ENCODE data around the gene EPG5. TPM values are rescaled to one million over a fixed set of nuclear protein-coding genes. Genes with fewer than 3 reads are reported as not detected.

The EPG5 gene
- total RNA-seq, 1 experiment from 2014 or later, result 16.1 TPM

- Histone ChIP-seq H2BK20ac (ENCODE audit: low read depth, low read length, poor library complexity, severe bottlenecking) (no peak overlapping the region), H2BK15ac (ENCODE audit: low read depth, low read length) (no peak overlapping the region), H3K18ac (ENCODE audit: insufficient read length, low read depth, low read length) (no peak overlapping the region), H3K9me3 (ENCODE audit: control insufficient read depth, low read depth, low read length) (no peaks in the 10 kb centered on the region), H3K56ac (ENCODE audit: insufficient read length, low read depth, low read length) (no peak overlapping the region), H2AK5ac (ENCODE audit: insufficient read length, low read length) (no peak overlapping the region), H3K4me1 (ENCODE audit: insufficient read depth, low read length) (no peaks in the 10 kb centered on the region), H3K23ac (ENCODE audit: insufficient read length, low read depth, low read length) (no peak overlapping the region), H2AFZ (ENCODE audit: low read length) (no peak overlapping the region), H3K23me2 (ENCODE audit: insufficient read length, low read depth, low read length, poor library complexity, severe bottlenecking) (no peaks in the 10 kb centered on the region), H3K14ac (ENCODE audit: insufficient read depth, low read length) (no peak overlapping the region), H2BK5ac (ENCODE audit: insufficient read length, low read length) (no peak overlapping the region), H2BK12ac (ENCODE audit: insufficient read length, low read depth, low read length) (no peak overlapping the region), H3K79me1 (ENCODE audit: insufficient read depth, low read depth, low read length, poor library complexity, severe bottlenecking) (no peaks in the 10 kb centered on the region), H4K20me1 (ENCODE audit: control insufficient read depth, insufficient read depth, insufficient read length) (no peaks in the 10 kb centered on the region), H4K91ac (ENCODE audit: insufficient read length, low read depth, low read length) (no peak overlapping the region), H3K9ac (ENCODE audit: extremely low read depth, insufficient read length, low read length) (no peak overlapping the region), H3K4ac (ENCODE audit: low read depth, low read length) (no peak overlapping the region), H3K27ac (ENCODE audit: insufficient read length, low read depth, low read length) (no peak overlapping the region), H3K27me3 (ENCODE audit: insufficient read depth, low read length) (no peaks in the 10 kb centered on the region), H3T11ph (ENCODE audit: low read length) (no peak overlapping the region), H3K4me2 (ENCODE audit: insufficient read depth, insufficient read length, low read length) (no peak overlapping the region), H2BK120ac (ENCODE audit: low read depth, low read length, poor library complexity, severe bottlenecking) (no peak overlapping the region), H4K5ac (ENCODE audit: insufficient read length, low read depth, low read length) (no peak overlapping the region), H3K79me2 (ENCODE audit: insufficient read depth, low read length) (no peaks in the 10 kb centered on the region), H4K8ac (replicated peaks; ENCODE audit: insufficient read length, low read depth, low read length) (no peak overlapping the region)
- H3K4me3 Mint-ChIP-seq, result no peak overlapping the region
- DNase-seq, result no peak
- H3K27me3 Mint-ChIP-seq (ENCODE audit: low read depth), result no peaks in the 10 kb centered on the region
- WGBS (ENCODE audit: extremely low coverage, insufficient read length, low lambda C conversion rate), result no CpG with 5 or more reads among the region's 2 CpGs
- H3K36me3 Mint-ChIP-seq (ENCODE audit: insufficient read depth in 1 of 3, low read depth in 3 of 3), result peaks cover 9 to 49% (median 34%) of the 10 kb centered on the region in 3 experiments; a peak in 6 of 7 replicates
- no peak for TF ChIP-seq CTCF (conservative IDR thresholded peaks at IDR 0.05)
- H3K27ac Mint-ChIP-seq, result no peak overlapping the region
- H3K9me3 Mint-ChIP-seq, result no peaks in the 10 kb centered on the region
- no peaks in the 10 kb centered on the region for H3K4me1 Mint-ChIP-seq
Observed at GRCh38 chr18:45939236-45939635, 27.9 kb downstream of the EPG5 start.
